HepG2 (cell line): ENCODE results near the gene SPDYE6. TPM values are rescaled to one million over a fixed set of nuclear protein-coding genes. Genes with fewer than 3 reads are reported as not detected.

ENCODE experiments used
- CHCHD3 ChIP-seq: sonication (generic); formaldehyde crosslinking; IDR thresholded peaks from 2 replicates; pipeline ENCODE4 v1.8.0; 2022; ENCODE audit warnings: mild to moderate bottlenecking, missing genetic modification reagents, moderate library complexity
- EP300 ChIP-seq, 3 experiments: sonication (generic) in 1 of 3; formaldehyde crosslinking in 1 of 3; IDR thresholded peaks; 2 replicates each; pipeline versions ENCODE4 v1.5.1 to v1.6.1; 2011 to 2020; ENCODE audit warnings: low read depth in 2 of 3, low read length in 2 of 3, borderline replicate concordance in 1 of 3, improper control_type of control experiment in 1 of 3, mild to moderate bottlenecking in 1 of 3, missing genetic modification reagents in 1 of 3, moderate library complexity in 1 of 3
- FOSL2 ChIP-seq: sonication (generic); formaldehyde crosslinking; IDR thresholded peaks from 2 replicates; pipeline ENCODE4 v1.4.0; 2020; ENCODE audit warnings: missing genetic modification reagents
- KLF15 ChIP-seq: sonication (generic); formaldehyde crosslinking; IDR thresholded peaks from 2 replicates; pipeline ENCODE4 v1.8.1; 2023; ENCODE audit warnings: borderline replicate concordance, mild to moderate bottlenecking, inconsistent platforms, missing genetic modification reagents, mixed read lengths
- MED1 ChIP-seq: sonication (generic); formaldehyde crosslinking; IDR thresholded peaks from 2 replicates; pipeline ENCODE4 v1.4.0; 2020; ENCODE audit warnings: missing genetic modification reagents
- MXD4 ChIP-seq: IDR thresholded peaks from 2 replicates; pipeline ENCODE4 v1.6.1; 2016; ENCODE audit warnings: mild to moderate bottlenecking, missing biosample characterization, missing genetic modification reagents
- MYC ChIP-seq: sonication (generic); formaldehyde crosslinking; IDR thresholded peaks from 2 replicates; pipeline ENCODE4 v1.9.0; 2021; ENCODE audit warnings: missing genetic modification reagents, borderline replicate concordance
- NBN ChIP-seq: fragments of 450-650 bp; conservative IDR thresholded peaks from 2 replicates; pipeline ENCODE4 v1.6.1; 2017
- NFKB2 ChIP-seq: sonication (generic); formaldehyde crosslinking; IDR thresholded peaks from 2 replicates; pipeline ENCODE4 v1.4.0; 2020; ENCODE audit warnings: missing genetic modification reagents, borderline replicate concordance
- SMAD3 ChIP-seq: sonication (generic); formaldehyde crosslinking; IDR thresholded peaks from 2 replicates; pipeline ENCODE4 v1.4.0; 2020; ENCODE audit warnings: missing genetic modification reagents
- SNAPC2 ChIP-seq: sonication (generic); formaldehyde crosslinking; IDR thresholded peaks from 2 replicates; pipeline ENCODE4 v1.8.1; 2022; ENCODE audit warnings: mild to moderate bottlenecking, missing genetic modification reagents
- TEAD2 ChIP-seq: sonication (generic); formaldehyde crosslinking; IDR thresholded peaks from 2 replicates; pipeline ENCODE4 v1.9.0; 2021; ENCODE audit warnings: missing genetic modification reagents
- ZNF232 ChIP-seq: sonication (generic); formaldehyde crosslinking; IDR thresholded peaks from 2 replicates; pipeline ENCODE4 v1.4.0; 2020; ENCODE audit warnings: missing genetic modification reagents, borderline replicate concordance
- ZNF234 ChIP-seq: sonication (generic); formaldehyde crosslinking; conservative IDR thresholded peaks from 2 replicates; pipeline ENCODE4 v1.5.1; 2020; ENCODE audit warnings: mild to moderate bottlenecking, missing genetic modification reagents
- ZNF562 ChIP-seq: sonication (generic); formaldehyde crosslinking; IDR thresholded peaks from 2 replicates; pipeline ENCODE4 v1.8.0; 2022; ENCODE audit warnings: missing genetic modification reagents, borderline replicate concordance
- polyA plus RNA-seq, 8 experiments: library from polyadenylated mRNA; depleted of rRNA in 3 of 8; stranded (reverse) in 7 of 8; unstranded in 1 of 8; fragments of >200 nt; fragmentation: Illumina TruSeq in 4 of 8; extraction: Trizol in 4 of 8; gene quantifications; 2 replicates each; pipeline versions ENCODE4 v1.2.1 to v1.2.3, GENCODE V29; 2011 to 2016; ENCODE audit warnings: low read depth in 4 of 8, missing spikeins in 1 of 8, mixed read lengths in 1 of 8; ENCODE audit not compliant: insufficient read depth in 1 of 8
- total RNA-seq, 5 experiments: library from RNA; depleted of rRNA; stranded (reverse); fragments of >200 nt; fragmentation: Illumina TruSeq; extraction: Trizol; gene quantifications; 2 replicates each; pipeline ENCODE4 v1.2.3, GENCODE V29; 2016; ENCODE audit warnings: low read depth in 1 of 5
- TF ChIP-seq, protein P1 (sequence below): sonication (generic); formaldehyde crosslinking; IDR thresholded peaks from 2 replicates; pipeline ENCODE4 v1.5.0; 2020; ENCODE audit warnings: mild to moderate bottlenecking, missing genetic modification reagents
- TF ChIP-seq, protein P2 (sequence below): sonication (generic); IDR thresholded peaks from 2 replicates; pipeline ENCODE4 v1.6.1; 2016; ENCODE audit warnings: low read depth, borderline replicate concordance
- TF ChIP-seq, protein P3 (sequence below): sonication (generic); formaldehyde crosslinking; IDR thresholded peaks from 2 replicates; pipeline ENCODE4 v1.4.0; 2020; ENCODE audit warnings: missing genetic modification reagents, mild to moderate bottlenecking, borderline replicate concordance
- TF ChIP-seq, protein P4 (sequence below): sonication (generic); formaldehyde crosslinking; IDR thresholded peaks from 2 replicates; pipeline ENCODE4 v1.5.0; 2020; ENCODE audit warnings: missing genetic modification reagents
- TF ChIP-seq, protein P5 (sequence below): IDR thresholded peaks from 2 replicates; pipeline ENCODE4 v1.6.1; 2016; ENCODE audit warnings: control low read depth
- TF ChIP-seq, protein P6 (sequence below): sonication (generic); formaldehyde crosslinking; IDR thresholded peaks from 2 replicates; pipeline ENCODE4 v1.5.0; 2020; ENCODE audit warnings: missing genetic modification reagents, mild to moderate bottlenecking, borderline replicate concordance

SPDYE6 gene
- total and polyA plus RNA-seq, 2 of the 13 experiments (the other 11 are each of a cell fraction or from before 2014, with no cell fraction given): 0.07 TPM; not detected in 1

DNA sequence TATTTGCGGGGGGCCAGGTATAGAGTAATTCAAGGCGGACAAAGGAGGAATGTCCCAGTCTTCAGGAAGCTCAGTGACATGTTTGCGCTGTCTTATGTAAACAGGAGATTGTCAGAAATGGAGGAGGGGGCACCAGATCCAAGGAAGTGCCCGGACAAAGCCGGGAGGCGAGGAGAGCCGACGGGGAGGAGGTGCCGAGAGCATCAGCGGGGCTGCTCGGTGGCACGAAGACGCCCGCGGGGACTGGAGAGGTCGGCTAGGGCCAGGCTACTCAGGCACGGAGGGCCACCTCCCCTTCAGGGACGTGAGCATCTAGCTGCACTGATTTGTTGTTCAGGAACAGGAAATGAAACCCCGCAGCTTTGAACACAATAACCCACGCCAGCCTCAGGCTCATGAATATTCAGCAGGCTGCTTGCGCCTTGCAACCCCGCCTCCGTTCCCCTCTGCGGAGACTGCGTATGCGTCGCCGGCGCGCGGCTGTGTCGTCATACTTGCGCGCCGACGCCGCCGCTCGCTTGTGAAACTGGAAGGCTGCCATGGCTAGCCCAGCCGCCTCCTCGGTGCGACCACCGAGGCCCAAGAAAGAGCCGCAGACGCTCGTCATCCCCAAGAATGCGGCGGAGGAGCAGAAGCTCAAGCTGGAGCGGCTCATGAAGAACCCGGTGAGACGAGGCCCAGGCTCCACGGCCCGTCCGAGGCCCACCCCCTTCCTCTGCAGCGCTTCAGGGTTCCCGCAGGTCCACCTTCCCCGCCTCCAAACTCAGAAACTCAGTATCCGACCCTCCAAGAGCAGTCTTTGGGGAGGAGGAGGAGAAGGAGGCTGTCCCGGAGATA lies 39.8 kb upstream of the SPDYE6 start, which contains the start of gene PRKRIP1 (continued):
- TF ChIP-seq FOSL2 (CRISPR knock-in tag) (no peak), EP300 (IDR thresholded peaks at IDR 0.05; ENCODE audit: low read depth in 2 of 2, low read length in 2 of 2) (no peak), EP300 (CRISPR knock-in tag; IDR thresholded peaks at IDR 0.05; ENCODE audit: borderline replicate concordance) (no peak), CHCHD3 (CRISPR knock-in tag) (no peak), NFKB2 (peak; percentile 54; the same call in 1 of the 2 replicates), NBN (no peak), ZNF232 (CRISPR knock-in tag) (no peak), ZNF234 (CRISPR knock-in tag) (no peak), KLF15 (CRISPR knock-in tag) (no peak), MXD4 (CRISPR knock-in tag) (no peak; the same call in 1 of the 2 replicates), MYC (CRISPR knock-in tag) (peak; percentile 25; the same call in 1 of the 2 replicates), ZNF562 (CRISPR knock-in tag) (no peak), SNAPC2 (CRISPR knock-in tag) (no peak), TEAD2 (no peak), SMAD3 (CRISPR knock-in tag) (no peak), MED1 (CRISPR knock-in tag) (peak; percentile 69)
- TF ChIP-seq, protein P1, sequence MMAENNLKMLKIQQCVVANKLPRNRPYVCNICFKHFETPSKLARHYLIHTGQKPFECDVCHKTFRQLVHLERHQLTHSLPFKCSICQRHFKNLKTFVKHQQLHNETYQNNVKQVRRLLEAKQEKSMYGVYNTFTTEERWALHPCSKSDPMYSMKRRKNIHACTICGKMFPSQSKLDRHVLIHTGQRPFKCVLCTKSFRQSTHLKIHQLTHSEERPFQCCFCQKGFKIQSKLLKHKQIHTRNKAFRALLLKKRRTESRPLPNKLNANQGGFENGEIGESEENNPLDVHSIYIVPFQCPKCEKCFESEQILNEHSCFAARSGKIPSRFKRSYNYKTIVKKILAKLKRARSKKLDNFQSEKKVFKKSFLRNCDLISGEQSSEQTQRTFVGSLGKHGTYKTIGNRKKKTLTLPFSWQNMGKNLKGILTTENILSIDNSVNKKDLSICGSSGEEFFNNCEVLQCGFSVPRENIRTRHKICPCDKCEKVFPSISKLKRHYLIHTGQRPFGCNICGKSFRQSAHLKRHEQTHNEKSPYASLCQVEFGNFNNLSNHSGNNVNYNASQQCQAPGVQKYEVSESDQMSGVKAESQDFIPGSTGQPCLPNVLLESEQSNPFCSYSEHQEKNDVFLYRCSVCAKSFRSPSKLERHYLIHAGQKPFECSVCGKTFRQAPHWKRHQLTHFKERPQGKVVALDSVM (CRISPR knock-in tag): no peak
- TF ChIP-seq, protein P2, sequence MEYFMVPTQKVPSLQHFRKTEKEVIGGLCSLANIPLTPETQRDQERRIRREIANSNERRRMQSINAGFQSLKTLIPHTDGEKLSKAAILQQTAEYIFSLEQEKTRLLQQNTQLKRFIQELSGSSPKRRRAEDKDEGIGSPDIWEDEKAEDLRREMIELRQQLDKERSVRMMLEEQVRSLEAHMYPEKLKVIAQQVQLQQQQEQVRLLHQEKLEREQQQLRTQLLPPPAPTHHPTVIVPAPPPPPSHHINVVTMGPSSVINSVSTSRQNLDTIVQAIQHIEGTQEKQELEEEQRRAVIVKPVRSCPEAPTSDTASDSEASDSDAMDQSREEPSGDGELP: no peak
- TF ChIP-seq, protein P3, sequence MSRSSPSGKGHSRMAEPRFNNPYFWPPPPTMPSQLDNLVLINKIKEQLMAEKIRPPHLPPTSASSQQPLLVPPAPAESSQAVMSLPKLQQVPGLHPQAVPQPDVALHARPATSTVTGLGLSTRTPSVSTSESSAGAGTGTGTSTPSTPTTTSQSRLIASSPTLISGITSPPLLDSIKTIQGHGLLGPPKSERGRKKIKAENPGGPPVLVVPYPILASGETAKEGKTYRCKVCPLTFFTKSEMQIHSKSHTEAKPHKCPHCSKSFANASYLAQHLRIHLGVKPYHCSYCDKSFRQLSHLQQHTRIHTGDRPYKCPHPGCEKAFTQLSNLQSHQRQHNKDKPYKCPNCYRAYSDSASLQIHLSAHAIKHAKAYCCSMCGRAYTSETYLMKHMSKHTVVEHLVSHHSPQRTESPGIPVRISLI (CRISPR knock-in tag): 0 out of 2 replicates have a peak, but pooled peaks have one; percentile 26
- TF ChIP-seq, protein P4, sequence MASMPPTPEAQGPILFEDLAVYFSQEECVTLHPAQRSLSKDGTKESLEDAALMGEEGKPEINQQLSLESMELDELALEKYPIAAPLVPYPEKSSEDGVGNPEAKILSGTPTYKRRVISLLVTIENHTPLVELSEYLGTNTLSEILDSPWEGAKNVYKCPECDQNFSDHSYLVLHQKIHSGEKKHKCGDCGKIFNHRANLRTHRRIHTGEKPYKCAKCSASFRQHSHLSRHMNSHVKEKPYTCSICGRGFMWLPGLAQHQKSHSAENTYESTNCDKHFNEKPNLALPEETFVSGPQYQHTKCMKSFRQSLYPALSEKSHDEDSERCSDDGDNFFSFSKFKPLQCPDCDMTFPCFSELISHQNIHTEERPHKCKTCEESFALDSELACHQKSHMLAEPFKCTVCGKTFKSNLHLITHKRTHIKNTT: no peak
- TF ChIP-seq, protein P5, sequence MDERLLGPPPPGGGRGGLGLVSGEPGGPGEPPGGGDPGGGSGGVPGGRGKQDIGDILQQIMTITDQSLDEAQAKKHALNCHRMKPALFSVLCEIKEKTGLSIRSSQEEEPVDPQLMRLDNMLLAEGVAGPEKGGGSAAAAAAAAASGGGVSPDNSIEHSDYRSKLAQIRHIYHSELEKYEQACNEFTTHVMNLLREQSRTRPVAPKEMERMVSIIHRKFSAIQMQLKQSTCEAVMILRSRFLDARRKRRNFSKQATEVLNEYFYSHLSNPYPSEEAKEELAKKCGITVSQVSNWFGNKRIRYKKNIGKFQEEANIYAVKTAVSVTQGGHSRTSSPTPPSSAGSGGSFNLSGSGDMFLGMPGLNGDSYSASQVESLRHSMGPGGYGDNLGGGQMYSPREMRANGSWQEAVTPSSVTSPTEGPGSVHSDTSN (CRISPR knock-in tag): no peak
- TF ChIP-seq, protein P6, sequence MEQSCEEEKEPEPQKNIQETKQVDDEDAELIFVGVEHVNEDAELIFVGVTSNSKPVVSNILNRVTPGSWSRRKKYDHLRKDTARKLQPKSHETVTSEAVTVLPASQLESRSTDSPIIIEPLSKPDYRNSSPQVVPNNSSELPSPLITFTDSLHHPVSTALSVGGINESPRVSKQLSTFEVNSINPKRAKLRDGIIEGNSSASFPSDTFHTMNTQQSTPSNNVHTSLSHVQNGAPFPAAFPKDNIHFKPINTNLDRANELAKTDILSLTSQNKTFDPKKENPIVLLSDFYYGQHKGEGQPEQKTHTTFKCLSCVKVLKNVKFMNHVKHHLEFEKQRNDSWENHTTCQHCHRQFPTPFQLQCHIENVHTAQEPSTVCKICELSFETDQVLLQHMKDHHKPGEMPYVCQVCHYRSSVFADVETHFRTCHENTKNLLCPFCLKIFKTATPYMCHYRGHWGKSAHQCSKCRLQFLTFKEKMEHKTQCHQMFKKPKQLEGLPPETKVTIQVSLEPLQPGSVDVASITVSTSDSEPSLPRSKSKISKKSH (CRISPR knock-in tag): peak; percentile 33; the same call in 1 of the 2 replicates
